ENCODE data around the gene FBLN5. TPM values are rescaled to one million over a fixed set of nuclear protein-coding genes. Genes with fewer than 3 reads are reported as not detected.

The FBLN5 gene
- total RNA-seq, 1 experiment from 2014 or later, result 0.23 TPM

DNA sequence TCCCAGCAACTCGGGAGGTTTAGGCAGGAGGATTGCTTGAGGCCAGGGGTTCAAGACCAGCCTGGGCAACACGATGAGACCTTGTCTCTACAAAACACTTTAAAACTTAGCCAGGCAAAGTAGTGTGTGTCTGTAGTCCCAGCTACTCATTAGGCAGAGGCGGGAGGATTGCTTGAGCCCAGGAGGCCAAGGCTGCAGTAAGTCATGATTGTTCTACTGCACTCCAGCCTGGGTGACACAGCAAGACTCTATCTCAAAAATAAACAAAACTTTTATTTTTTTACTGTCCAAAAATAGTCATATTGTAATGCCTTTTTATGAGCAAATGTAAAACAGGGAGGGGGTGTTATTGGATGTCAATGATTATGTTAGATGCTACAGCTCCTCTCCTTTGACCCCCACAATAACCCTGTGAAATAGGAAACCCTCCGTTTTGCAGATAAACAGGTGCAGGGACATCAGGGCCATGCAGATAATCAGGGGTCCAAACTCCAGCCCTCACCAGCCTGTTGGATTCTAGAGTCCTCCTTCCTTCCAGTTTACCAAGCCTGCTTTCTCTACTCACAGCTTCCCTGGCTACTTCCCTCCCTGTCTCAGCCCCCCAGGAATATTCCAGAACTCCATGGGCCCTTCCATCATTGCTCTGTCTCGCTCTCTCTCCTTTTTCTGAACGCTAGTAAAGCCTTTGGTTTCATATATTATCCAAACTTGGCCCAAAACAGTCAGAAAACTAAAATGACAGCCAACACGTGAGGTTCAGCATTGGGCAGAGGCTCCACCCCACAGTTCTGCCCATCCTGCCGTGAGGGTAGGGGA lies 5.9 kb upstream of the FBLN5 start:
- DNase-seq (ENCODE audit: low read depth, low spot score) (no peak), ATAC-seq (no peak)
- Histone ChIP-seq H3K4me3 (ENCODE audit: low read depth in 2 of 2, low read length in 2 of 2) (no peak overlapping the region), H3K9me3 (ENCODE audit: control insufficient read depth, insufficient read depth, low read depth, low read length) (no peaks in the 10 kb centered on the region), H3K4me1 (ENCODE audit: control insufficient read depth, insufficient read depth, low read length) (no peaks in the 10 kb centered on the region), H3K27me3 (ENCODE audit: control insufficient read depth, insufficient read depth, low read length) (peaks cover 2% of the 10 kb centered on the region; the same call in 1 of the 2 replicates), H3K36me3 (ENCODE audit: control insufficient read depth, insufficient read depth, low read length) (no peaks in the 10 kb centered on the region), H3K27ac (ENCODE audit: low read length) (no peak overlapping the region)
- in situ Hi-C loops (cut with HindIII; ENCODE audit: low pct_unique_long_range_greater_than_20kb, low sequenced_read_pairs) (no loop called here), intact Hi-C loops (cut with micrococcal nuclease; ENCODE audit: unreplicated experiment) (no loop called here)
- TF ChIP-seq TCF7L2 (IDR thresholded peaks at IDR 0.05; ENCODE audit: low read depth, low read length) (no peak), POLR2AphosphoS5 (IDR thresholded peaks at IDR 0.05; ENCODE audit: low read depth, low read length) (no peak), SIN3A (IDR thresholded peaks at IDR 0.05; ENCODE audit: borderline replicate concordance, insufficient read depth, low read depth, low read length) (no peak)
- TF ChIP-seq, protein P1, sequence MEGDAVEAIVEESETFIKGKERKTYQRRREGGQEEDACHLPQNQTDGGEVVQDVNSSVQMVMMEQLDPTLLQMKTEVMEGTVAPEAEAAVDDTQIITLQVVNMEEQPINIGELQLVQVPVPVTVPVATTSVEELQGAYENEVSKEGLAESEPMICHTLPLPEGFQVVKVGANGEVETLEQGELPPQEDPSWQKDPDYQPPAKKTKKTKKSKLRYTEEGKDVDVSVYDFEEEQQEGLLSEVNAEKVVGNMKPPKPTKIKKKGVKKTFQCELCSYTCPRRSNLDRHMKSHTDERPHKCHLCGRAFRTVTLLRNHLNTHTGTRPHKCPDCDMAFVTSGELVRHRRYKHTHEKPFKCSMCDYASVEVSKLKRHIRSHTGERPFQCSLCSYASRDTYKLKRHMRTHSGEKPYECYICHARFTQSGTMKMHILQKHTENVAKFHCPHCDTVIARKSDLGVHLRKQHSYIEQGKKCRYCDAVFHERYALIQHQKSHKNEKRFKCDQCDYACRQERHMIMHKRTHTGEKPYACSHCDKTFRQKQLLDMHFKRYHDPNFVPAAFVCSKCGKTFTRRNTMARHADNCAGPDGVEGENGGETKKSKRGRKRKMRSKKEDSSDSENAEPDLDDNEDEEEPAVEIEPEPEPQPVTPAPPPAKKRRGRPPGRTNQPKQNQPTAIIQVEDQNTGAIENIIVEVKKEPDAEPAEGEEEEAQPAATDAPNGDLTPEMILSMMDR (IDR thresholded peaks at IDR 0.05), result no peak
- no TSS peak for BruUV-seq (replicated peaks)
- CTCF ChIA-PET, result no interaction called here
- POLR2A ChIA-PET, result no interaction called here

DNA sequence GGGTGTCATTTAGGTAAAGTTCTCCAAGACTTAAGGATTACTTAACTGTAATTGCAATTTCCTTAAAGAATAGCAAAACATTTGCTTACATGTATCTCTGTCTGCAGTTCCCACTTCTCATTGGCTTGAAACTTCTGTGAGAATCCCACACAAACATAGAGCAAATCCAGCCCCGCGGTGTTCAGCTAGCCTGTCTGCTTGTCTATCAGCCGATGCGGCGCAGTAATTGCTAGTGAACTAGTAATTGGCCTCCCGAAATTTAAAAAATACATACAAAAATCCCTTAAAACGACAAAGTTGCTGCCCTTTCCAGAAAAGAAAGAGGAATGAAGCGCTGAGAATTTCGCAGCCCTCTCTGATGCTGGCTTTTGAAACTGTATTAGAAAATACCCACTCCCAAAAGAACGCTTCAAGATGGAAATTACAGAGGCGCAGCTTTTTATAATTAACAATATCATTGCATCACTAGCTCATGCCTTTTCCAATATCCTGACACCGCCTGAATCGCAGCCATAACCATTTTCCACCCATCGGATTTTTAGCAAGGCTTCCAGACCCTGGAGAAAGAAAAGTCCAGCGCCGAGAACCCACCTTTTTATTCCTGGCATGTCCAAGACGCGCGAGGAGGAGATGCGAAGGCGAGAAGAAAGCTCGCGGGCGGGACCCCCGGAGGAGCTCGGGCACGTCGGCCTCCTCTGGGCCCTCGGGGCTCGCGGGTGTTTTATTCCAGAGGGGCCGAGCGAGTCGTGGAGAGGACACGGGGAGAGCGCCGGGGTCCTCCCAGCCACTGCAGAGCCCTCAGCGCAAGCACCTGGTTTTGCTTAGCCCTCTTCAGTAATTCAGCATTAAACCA lies 646 bp downstream of the FBLN5 start:
- peak overlapping the region; percentile 32 to 43 for H3K4me3 ChIP-seq (ENCODE audit: low read depth in 2 of 2, low read length in 2 of 2)
- ATAC-seq (peak; percentile 34; the same call in 1 of the 2 replicates), DNase-seq (ENCODE audit: low read depth, low spot score) (no peak)
- H3K27ac ChIP-seq (ENCODE audit: low read length), result no peak overlapping the region
- no peaks in the 10 kb centered on the region for H3K9me3 ChIP-seq (ENCODE audit: control insufficient read depth, insufficient read depth, low read depth, low read length)
- in situ Hi-C loops (cut with HindIII; ENCODE audit: low pct_unique_long_range_greater_than_20kb, low sequenced_read_pairs), result no loop called here
- H3K36me3 ChIP-seq (ENCODE audit: control insufficient read depth, insufficient read depth, low read length), result no peaks in the 10 kb centered on the region
- CTCF ChIA-PET, result no interaction called here
- POLR2A ChIA-PET, result no interaction called here
- TF ChIP-seq, protein P1 (IDR thresholded peaks at IDR 0.05), result no peak
- no peak for TF ChIP-seq SIN3A (IDR thresholded peaks at IDR 0.05; ENCODE audit: borderline replicate concordance, insufficient read depth, low read depth, low read length)
- no peak for TF ChIP-seq TCF7L2 (IDR thresholded peaks at IDR 0.05; ENCODE audit: low read depth, low read length)
- TF ChIP-seq, protein P2, sequence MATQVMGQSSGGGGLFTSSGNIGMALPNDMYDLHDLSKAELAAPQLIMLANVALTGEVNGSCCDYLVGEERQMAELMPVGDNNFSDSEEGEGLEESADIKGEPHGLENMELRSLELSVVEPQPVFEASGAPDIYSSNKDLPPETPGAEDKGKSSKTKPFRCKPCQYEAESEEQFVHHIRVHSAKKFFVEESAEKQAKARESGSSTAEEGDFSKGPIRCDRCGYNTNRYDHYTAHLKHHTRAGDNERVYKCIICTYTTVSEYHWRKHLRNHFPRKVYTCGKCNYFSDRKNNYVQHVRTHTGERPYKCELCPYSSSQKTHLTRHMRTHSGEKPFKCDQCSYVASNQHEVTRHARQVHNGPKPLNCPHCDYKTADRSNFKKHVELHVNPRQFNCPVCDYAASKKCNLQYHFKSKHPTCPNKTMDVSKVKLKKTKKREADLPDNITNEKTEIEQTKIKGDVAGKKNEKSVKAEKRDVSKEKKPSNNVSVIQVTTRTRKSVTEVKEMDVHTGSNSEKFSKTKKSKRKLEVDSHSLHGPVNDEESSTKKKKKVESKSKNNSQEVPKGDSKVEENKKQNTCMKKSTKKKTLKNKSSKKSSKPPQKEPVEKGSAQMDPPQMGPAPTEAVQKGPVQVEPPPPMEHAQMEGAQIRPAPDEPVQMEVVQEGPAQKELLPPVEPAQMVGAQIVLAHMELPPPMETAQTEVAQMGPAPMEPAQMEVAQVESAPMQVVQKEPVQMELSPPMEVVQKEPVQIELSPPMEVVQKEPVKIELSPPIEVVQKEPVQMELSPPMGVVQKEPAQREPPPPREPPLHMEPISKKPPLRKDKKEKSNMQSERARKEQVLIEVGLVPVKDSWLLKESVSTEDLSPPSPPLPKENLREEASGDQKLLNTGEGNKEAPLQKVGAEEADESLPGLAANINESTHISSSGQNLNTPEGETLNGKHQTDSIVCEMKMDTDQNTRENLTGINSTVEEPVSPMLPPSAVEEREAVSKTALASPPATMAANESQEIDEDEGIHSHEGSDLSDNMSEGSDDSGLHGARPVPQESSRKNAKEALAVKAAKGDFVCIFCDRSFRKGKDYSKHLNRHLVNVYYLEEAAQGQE (IDR thresholded peaks at IDR 0.05; ENCODE audit: insufficient read depth in 1 of 2, low read depth in 2 of 2, low read length in 1 of 2), result no peak
- TF ChIP-seq POLR2AphosphoS5 (IDR thresholded peaks at IDR 0.05; ENCODE audit: low read depth, low read length), result no peak
- intact Hi-C loops (cut with micrococcal nuclease; ENCODE audit: unreplicated experiment), result no loop called here
- H3K4me1 ChIP-seq (ENCODE audit: control insufficient read depth, insufficient read depth, low read length), result no peaks in the 10 kb centered on the region
- BruUV-seq (replicated peaks), result no TSS peak
- H3K27me3 ChIP-seq (ENCODE audit: control insufficient read depth, insufficient read depth, low read length), result peaks cover 6% of the 10 kb centered on the region

Measured in Panc1 (cell line).